Measurements from ENCODE around the gene PIK3R1. TPM values are rescaled to one million over a fixed set of nuclear protein-coding genes. Genes with fewer than 3 reads are reported as not detected.
A peak's percentile ranks its signal among the peaks of the same experiment; 100 is the strongest.

The PIK3R1 gene
- total RNA-seq, 1 donor from 2014 or later, result 15.5 TPM

GRCh38 chr5:68286612-68286912 is 71.0 kb downstream of the PIK3R1 start:
- H3K27me3 ChIP-seq (ENCODE audit: control insufficient read depth, insufficient read depth, low read length), result no peaks in the 10 kb centered on the region
- H3K36me3 ChIP-seq (ENCODE audit: control insufficient read depth, insufficient read depth, low read length), result peaks cover 9% of the 10 kb centered on the region
- DNase-seq (ENCODE audit: low read depth) (no peak), FAIRE-seq (no peak)
- no peak overlapping the region for H3K4me3 ChIP-seq (ENCODE audit: low read depth, low read length)
- TF ChIP-seq, protein P1, sequence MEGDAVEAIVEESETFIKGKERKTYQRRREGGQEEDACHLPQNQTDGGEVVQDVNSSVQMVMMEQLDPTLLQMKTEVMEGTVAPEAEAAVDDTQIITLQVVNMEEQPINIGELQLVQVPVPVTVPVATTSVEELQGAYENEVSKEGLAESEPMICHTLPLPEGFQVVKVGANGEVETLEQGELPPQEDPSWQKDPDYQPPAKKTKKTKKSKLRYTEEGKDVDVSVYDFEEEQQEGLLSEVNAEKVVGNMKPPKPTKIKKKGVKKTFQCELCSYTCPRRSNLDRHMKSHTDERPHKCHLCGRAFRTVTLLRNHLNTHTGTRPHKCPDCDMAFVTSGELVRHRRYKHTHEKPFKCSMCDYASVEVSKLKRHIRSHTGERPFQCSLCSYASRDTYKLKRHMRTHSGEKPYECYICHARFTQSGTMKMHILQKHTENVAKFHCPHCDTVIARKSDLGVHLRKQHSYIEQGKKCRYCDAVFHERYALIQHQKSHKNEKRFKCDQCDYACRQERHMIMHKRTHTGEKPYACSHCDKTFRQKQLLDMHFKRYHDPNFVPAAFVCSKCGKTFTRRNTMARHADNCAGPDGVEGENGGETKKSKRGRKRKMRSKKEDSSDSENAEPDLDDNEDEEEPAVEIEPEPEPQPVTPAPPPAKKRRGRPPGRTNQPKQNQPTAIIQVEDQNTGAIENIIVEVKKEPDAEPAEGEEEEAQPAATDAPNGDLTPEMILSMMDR (IDR thresholded peaks at IDR 0.05; ENCODE audit: insufficient read depth, low read length, severe bottlenecking), result no peak

DNA sequence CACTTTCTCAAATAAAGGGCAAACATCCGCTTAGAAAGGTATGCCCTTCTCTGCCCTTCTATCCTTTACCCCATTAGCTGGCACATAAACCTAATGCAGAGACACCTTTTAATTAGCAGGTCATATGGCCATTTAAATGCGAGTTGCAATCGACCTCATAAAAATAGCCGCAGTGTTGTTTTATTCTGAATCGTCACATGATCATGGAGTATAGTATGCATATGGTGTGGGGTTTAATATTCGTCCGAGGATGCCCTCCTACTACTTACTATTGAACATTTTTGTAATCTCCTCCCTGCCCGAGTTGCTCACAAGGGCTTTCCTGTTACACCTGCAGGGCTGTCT is 72.0 kb downstream of the PIK3R1 start:
- TF ChIP-seq, protein P1 (IDR thresholded peaks at IDR 0.05; ENCODE audit: insufficient read depth, low read length, severe bottlenecking), result no peak
- H3K27me3 ChIP-seq (ENCODE audit: control insufficient read depth, insufficient read depth, low read length), result no peaks in the 10 kb centered on the region
- peaks cover 4% of the 10 kb centered on the region for H3K36me3 ChIP-seq (ENCODE audit: control insufficient read depth, insufficient read depth, low read length)
- FAIRE-seq (no peak), DNase-seq (ENCODE audit: low read depth) (no peak)
- H3K4me3 ChIP-seq (ENCODE audit: low read depth, low read length), result peak overlapping the region; percentile 34

GRCh38 chr5:68287976-68288706 is 72.6 kb downstream of the PIK3R1 start:
- FAIRE-seq (no peak), DNase-seq (ENCODE audit: low read depth) (peak; percentile 67)
- Histone ChIP-seq H3K4me3 (ENCODE audit: low read depth, low read length) (peak overlapping the region; percentile 34), H3K27me3 (ENCODE audit: control insufficient read depth, insufficient read depth, low read length) (no peaks in the 10 kb centered on the region), H3K36me3 (ENCODE audit: control insufficient read depth, insufficient read depth, low read length) (peaks cover 4% of the 10 kb centered on the region)
- TF ChIP-seq, protein P1 (IDR thresholded peaks at IDR 0.05; ENCODE audit: insufficient read depth, low read length, severe bottlenecking), result no peak

DNA sequence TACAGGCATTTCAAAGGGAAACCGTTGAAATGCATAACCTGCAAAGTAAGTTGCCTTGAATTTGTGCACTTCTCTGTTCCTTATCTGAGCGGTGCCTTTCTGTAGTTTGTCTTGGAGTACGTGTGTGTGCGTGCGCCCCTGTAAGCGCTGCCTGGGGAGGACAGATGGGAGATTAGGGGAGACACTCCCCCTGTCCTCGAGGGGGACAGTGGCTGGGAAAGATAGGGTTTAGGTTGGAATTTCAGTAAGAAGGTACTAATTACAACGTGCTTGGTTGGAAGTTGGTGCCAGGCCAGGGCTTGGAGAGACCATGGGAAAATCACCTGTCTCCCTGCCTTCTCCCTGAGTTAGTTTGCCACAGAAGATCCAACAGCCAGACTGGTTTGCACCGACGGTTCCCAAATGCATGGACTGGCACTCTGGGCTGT is 73.2 kb downstream of the PIK3R1 start:
- peak overlapping the region; percentile 34 for H3K4me3 ChIP-seq (ENCODE audit: low read depth, low read length)
- no peak for DNase-seq (ENCODE audit: low read depth)
- FAIRE-seq, result no peak

DNA sequence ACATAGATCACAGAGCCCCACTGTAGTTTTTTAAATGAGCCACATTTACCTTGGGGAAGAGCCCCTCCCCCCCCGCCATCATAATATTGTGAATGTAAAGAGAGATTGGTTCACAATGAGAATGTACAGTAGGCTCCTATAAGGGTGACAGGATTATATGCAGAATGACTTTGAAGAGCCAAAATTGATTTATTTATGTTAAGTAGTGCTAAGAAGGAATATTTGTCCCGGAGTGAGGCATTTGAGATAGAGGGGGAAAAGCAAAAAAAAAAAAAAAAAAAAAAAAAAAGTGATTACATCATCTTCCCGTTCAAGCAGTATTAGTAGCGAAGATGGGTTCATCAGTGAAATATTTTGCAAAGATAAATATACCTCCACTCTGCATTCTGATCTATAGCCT is 73.9 kb downstream of the PIK3R1 start:
- TF ChIP-seq, protein P1 (IDR thresholded peaks at IDR 0.05; ENCODE audit: insufficient read depth, low read length, severe bottlenecking), result no peak
- DNase-seq (ENCODE audit: low read depth) (no peak), FAIRE-seq (no peak)
- Histone ChIP-seq H3K27me3 (ENCODE audit: control insufficient read depth, insufficient read depth, low read length) (no peaks in the 10 kb centered on the region), H3K4me3 (ENCODE audit: low read depth, low read length) (no peak overlapping the region), H3K36me3 (ENCODE audit: control insufficient read depth, insufficient read depth, low read length) (peaks cover 1% of the 10 kb centered on the region)

More for the DNA sequence above, 73.2 kb downstream of the PIK3R1 start:
- TF ChIP-seq, protein P1 (IDR thresholded peaks at IDR 0.05; ENCODE audit: insufficient read depth, low read length, severe bottlenecking), result no peak
- Histone ChIP-seq H3K27me3 (ENCODE audit: control insufficient read depth, insufficient read depth, low read length) (no peaks in the 10 kb centered on the region), H3K36me3 (ENCODE audit: control insufficient read depth, insufficient read depth, low read length) (peaks cover 3% of the 10 kb centered on the region)

DNA sequence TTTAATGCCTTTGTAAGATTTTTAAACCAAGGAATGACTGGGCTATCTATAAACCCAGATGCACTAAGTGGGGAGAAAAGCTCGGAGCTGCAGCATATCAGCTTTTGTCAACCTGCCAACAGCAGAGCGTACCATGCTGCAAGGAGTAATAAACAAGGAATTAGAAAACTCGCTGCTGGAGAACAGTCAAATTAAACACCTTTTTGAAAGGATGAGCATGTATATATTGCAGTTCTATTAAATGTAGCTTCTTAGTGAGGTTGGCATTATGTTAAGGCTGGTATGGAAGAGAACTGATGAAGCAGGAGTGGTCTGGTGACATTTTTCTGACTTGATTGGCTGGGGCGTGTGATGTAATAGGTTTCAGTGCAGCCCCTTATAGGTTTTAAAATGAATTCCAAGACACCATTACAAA is 74.7 kb downstream of the PIK3R1 start:
- Histone ChIP-seq H3K27me3 (ENCODE audit: control insufficient read depth, insufficient read depth, low read length) (no peaks in the 10 kb centered on the region), H3K4me3 (ENCODE audit: low read depth, low read length) (no peak overlapping the region), H3K36me3 (ENCODE audit: control insufficient read depth, insufficient read depth, low read length) (peaks cover 3% of the 10 kb centered on the region)
- DNase-seq (ENCODE audit: low read depth) (no peak), FAIRE-seq (no peak)
- TF ChIP-seq, protein P1 (IDR thresholded peaks at IDR 0.05; ENCODE audit: insufficient read depth, low read length, severe bottlenecking), result no peak
